ENCODE results near the gene MTCH1. TPM values are rescaled to one million over a fixed set of nuclear protein-coding genes. Genes with fewer than 3 reads are reported as not detected.

MTCH1 gene
- total and polyA plus RNA-seq, 8 donors = 66.8 to 146 (median 87.2) TPM

DNA sequence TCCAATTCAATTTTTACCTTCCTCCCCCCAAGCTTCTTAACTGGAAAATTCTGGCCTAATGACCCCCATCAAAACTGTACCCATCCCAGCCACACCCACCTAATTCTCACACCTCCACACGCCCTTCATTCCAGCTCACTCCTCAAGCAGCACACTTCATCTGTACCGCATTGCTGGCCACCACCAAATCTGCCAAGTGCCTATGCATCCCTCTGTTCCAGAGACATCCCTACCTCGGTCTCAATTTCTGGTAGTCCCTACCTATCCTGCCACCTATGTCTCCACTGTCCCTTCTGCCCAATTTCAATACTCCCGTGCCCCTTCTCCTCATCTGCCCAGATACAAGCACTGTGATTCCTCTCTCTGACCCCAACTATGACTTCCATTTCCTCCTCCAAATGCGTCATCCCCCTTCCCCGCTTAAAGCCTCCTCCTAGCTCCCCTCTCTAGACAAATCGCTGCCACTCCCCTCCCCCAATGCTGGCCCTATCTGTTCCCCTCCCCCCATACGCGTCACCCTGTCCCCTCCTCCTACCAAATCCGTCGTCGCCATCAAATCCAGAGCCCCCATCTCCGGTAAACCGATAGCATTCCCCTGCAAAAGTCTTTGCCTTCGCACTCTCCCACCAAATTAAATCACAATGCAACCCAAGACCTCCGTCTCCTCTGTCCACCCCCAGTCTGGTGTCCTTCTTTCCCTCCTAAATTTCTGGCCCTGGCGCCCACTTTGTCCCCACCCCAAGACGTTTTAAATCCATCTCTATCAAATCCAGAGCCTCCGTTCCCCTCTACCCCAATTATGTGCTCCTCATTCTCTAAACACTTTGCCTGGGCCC, 1.2 kb downstream of the MTCH1 start:
- no peak for FAIRE-seq
- peak in 1 of 4 donors; percentile 11 for ATAC-seq
- Histone ChIP-seq H3K27me3 (no peaks in the 10 kb centered on the region), H3K4me3 (peak overlapping the region; percentile 68 to 99 (median 98)), H3K4me1 (peaks cover 9 to 36% (median 16%) of the 10 kb centered on the region in 3 donors), H3K36me3 (no peaks in the 10 kb centered on the region), H3K9me3 (no peaks in the 10 kb centered on the region), H3K27ac (peak overlapping the region in 2 of 4 donors; percentile 98 to 99)
- TF ChIP-seq, protein P1, sequence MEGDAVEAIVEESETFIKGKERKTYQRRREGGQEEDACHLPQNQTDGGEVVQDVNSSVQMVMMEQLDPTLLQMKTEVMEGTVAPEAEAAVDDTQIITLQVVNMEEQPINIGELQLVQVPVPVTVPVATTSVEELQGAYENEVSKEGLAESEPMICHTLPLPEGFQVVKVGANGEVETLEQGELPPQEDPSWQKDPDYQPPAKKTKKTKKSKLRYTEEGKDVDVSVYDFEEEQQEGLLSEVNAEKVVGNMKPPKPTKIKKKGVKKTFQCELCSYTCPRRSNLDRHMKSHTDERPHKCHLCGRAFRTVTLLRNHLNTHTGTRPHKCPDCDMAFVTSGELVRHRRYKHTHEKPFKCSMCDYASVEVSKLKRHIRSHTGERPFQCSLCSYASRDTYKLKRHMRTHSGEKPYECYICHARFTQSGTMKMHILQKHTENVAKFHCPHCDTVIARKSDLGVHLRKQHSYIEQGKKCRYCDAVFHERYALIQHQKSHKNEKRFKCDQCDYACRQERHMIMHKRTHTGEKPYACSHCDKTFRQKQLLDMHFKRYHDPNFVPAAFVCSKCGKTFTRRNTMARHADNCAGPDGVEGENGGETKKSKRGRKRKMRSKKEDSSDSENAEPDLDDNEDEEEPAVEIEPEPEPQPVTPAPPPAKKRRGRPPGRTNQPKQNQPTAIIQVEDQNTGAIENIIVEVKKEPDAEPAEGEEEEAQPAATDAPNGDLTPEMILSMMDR (IDR thresholded peaks at IDR 0.05) = no peak
- intact Hi-C loops (cut with DNase I) = no loop called here
- WGBS, 2 donors = 6% methylated on average over 19 of the region's 19 CpGs
- DNase-seq = peak in 4 of 6 donors; percentile 41 to 61 (median 52)

DNA sequence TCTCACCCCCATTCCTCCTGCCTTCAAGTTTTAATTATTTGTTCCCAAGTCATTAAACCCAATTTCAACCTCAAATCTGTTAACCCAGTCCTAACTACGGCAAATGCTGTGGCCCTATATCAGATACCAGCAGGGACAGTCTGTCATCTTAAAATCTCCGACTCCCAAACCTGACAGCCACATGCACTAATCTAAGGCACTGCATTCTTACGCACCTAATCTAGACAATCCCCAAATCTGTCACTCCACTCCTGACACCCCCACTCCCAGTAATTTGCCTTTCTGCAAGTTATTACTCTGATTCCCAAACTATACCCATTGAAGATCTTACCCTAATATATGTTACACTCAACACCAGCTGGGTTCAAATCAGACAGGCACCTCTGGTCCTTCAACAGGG, 2.5 kb downstream of the MTCH1 start:
- WGBS, 2 donors = 82 to 83% methylated on average over 3 of the region's 3 CpGs
- TF ChIP-seq, protein P1 (IDR thresholded peaks at IDR 0.05) = no peak
- Histone ChIP-seq H3K4me1 (peaks cover 9 to 42% (median 20%) of the 10 kb centered on the region in 3 donors), H3K27me3 (no peaks in the 10 kb centered on the region), H3K4me3 (no peak overlapping the region), H3K27ac (no peak overlapping the region), H3K36me3 (no peaks in the 10 kb centered on the region), H3K9me3 (no peaks in the 10 kb centered on the region)
- FAIRE-seq (no peak), ATAC-seq (no peak), DNase-seq (no peak)
- intact Hi-C loops (cut with DNase I) = no loop called here

DNA sequence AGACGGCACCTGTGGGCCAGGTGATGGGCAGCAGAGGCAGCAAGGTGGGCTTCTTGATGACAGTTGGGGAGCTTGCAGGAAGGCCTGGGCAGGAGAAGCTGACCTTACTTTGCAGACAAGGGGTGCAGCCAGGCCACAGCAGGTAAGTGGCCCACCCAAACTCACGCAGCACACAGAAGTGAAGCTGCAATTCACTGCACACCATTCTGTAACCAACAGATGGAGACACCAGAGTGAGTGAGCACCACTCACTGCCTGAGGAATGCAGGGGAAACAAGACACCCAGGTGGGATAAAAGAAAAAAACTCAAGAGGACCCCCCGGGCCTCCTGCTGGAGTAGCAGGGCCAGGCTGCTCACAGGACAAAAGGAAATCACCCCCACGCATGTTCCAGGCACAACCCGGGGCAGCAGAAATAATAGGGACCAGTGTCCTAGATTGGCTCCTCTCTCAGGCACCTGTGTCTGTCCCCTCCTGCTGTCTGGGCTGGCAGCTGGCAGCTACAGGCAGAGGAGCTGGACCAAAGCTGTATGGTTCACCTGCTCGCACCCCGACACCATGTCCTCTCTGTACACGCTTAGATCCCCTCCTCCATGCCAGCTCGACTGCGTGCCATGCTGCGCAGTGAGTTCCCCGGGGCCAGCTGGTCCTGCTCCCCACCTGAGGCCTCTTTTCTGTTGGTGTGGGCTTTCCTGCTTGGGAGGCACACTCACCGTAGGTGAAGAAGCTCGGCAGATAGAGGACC, 4.9 kb downstream of the MTCH1 start:
- H3K9me3 ChIP-seq = no peaks in the 10 kb centered on the region
- ATAC-seq (no peak), FAIRE-seq (no peak), DNase-seq (no peak)
- TF ChIP-seq, protein P1 (IDR thresholded peaks at IDR 0.05) = no peak
- peaks cover 9 to 42% (median 20%) of the 10 kb centered on the region in 3 donors for H3K4me1 ChIP-seq
- H3K27ac ChIP-seq = peak overlapping the region in 2 of 4 donors; percentile 10 to 60
- H3K36me3 ChIP-seq = peaks cover 0 to 19% (median 9%) of the 10 kb centered on the region in 3 donors
- H3K4me3 ChIP-seq = no peak overlapping the region
- WGBS, 2 donors = 61 to 74% methylated on average over 14 of the region's 14 CpGs
- no peaks in the 10 kb centered on the region for H3K27me3 ChIP-seq
- intact Hi-C loops (cut with DNase I) = no loop called here

DNA sequence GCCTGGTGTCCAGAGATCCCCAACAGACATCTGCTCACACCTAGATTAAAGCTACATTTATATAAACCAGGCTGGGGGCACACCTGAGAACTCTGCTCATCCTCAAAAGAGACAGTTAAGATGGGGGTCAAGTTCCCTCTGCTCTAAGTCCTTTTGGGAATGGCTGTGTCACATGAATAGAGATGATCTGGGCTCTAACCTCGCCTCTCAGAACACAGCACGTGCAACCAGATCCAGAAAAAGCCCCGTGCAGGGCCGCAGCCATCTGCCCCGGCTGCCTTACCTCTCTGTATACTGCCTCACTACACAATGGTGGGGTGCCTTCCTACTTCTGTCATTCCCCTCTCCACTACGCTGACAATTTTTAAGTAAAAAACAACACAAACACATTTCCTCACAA, 5.9 kb downstream of the MTCH1 start:
- H3K27me3 ChIP-seq = no peaks in the 10 kb centered on the region
- peaks cover 0 to 29% (median 12%) of the 10 kb centered on the region in 3 donors for H3K36me3 ChIP-seq
- peak overlapping the region in 2 of 4 donors; percentile 60 to 62 for H3K27ac ChIP-seq
- intact Hi-C loops (cut with DNase I) = no loop called here
- no peak overlapping the region for H3K4me3 ChIP-seq
- TF ChIP-seq, protein P1 (IDR thresholded peaks at IDR 0.05) = no peak
- peaks cover 9 to 42% (median 20%) of the 10 kb centered on the region in 3 donors for H3K4me1 ChIP-seq
- WGBS, 2 donors = 74 to 76% methylated on average over 6 of the region's 6 CpGs
- DNase-seq (no peak), ATAC-seq (peak in 1 of 4 donors; percentile 1), FAIRE-seq (no peak)
- no peaks in the 10 kb centered on the region for H3K9me3 ChIP-seq
